Measurements from ENCODE around the gene CRELD2. TPM values are rescaled to one million over a fixed set of nuclear protein-coding genes. Genes with fewer than 3 reads are reported as not detected.
A peak's percentile ranks its signal among the peaks of the same experiment; 100 is the strongest.

Gene CRELD2
- total RNA-seq, 3 donors from 2014 or later (not counting 1 experiment from before 2014, with no cell fraction given) = 45.1 to 69.8 (median 48.5) TPM

- no peak for TF ChIP-seq CTCF (IDR thresholded peaks at IDR 0.05)
- no peak overlapping the region for H3K4me3 ChIP-seq (ENCODE audit: low read length)
- Mint-ChIP-seq H3K27ac (no peak overlapping the region), H3K9me3 (peaks cover under 1 to 2% of the 10 kb centered on the region in 2 donors), H3K4me3 (no peak overlapping the region), H3K4me1 (peaks cover 6 to 24% of the 10 kb centered on the region in 2 donors), H3K36me3 (peaks cover 6% of the 10 kb centered on the region), H3K27me3 (ENCODE audit: low read depth in 2 of 2) (no peaks in the 10 kb centered on the region)
- H3K36me3 ChIP-seq (ENCODE audit: control insufficient read depth, insufficient read depth, low read length) = peaks cover 23% of the 10 kb centered on the region
- 43% methylated on average over 4 of the region's 6 CpGs for WGBS (ENCODE audit: insufficient coverage)
- H3K4me1 ChIP-seq (ENCODE audit: control insufficient read depth, insufficient read depth, low read length) = peaks cover 5% of the 10 kb centered on the region
- H3K27me3 ChIP-seq (ENCODE audit: control insufficient read depth, insufficient read depth, low read length) = no peaks in the 10 kb centered on the region
- H3K27ac ChIP-seq (ENCODE audit: low read length) = no peak overlapping the region
- peak; percentile 52 to 72 (median 58) for ATAC-seq
- DNase-seq = no peak
- no peaks in the 10 kb centered on the region for H3K9me3 ChIP-seq (ENCODE audit: control insufficient read depth, insufficient read depth, low read length)
- intact Hi-C loops (cut with micrococcal nuclease) = no loop called here
Measured at GRCh38 chr22:49899530-49899929, 18.9 kb upstream of the CRELD2 start.

GRCh38 chr22:49900441-49901230 lies 17.8 kb upstream of the CRELD2 start:
- Mint-ChIP-seq H3K27ac (no peak overlapping the region), H3K4me3 (no peak overlapping the region), H3K36me3 (peaks cover 6% of the 10 kb centered on the region)

GRCh38 chr22:49901457-49901856 lies 17.0 kb upstream of the CRELD2 start:
- Histone ChIP-seq H3K27me3 (ENCODE audit: control insufficient read depth, insufficient read depth, low read length) (no peaks in the 10 kb centered on the region), H3K36me3 (ENCODE audit: control insufficient read depth, insufficient read depth, low read length) (peaks cover 27% of the 10 kb centered on the region), H3K27ac (ENCODE audit: low read length) (no peak overlapping the region), H3K4me1 (ENCODE audit: control insufficient read depth, insufficient read depth, low read length) (peaks cover 5% of the 10 kb centered on the region), H3K9me3 (ENCODE audit: control insufficient read depth, insufficient read depth, low read length) (no peaks in the 10 kb centered on the region), H3K4me3 (ENCODE audit: low read length) (no peak overlapping the region)
- no peak overlapping the region for H3K27ac Mint-ChIP-seq
- H3K36me3 Mint-ChIP-seq = peaks cover 6% of the 10 kb centered on the region
- 97% methylated on average over 11 of the region's 11 CpGs for WGBS (ENCODE audit: insufficient coverage)
- peaks cover 0 to 2% of the 10 kb centered on the region in 2 donors for H3K9me3 Mint-ChIP-seq
- no peak for ATAC-seq
- no peaks in the 10 kb centered on the region for H3K27me3 Mint-ChIP-seq (ENCODE audit: low read depth in 2 of 2)
- TF ChIP-seq CTCF (IDR thresholded peaks at IDR 0.05) = no peak
- H3K4me3 Mint-ChIP-seq = no peak overlapping the region
- H3K4me1 Mint-ChIP-seq = peaks cover 12 to 22% of the 10 kb centered on the region in 2 donors
- intact Hi-C loops (cut with micrococcal nuclease) = no loop called here
- no peak for DNase-seq

More at GRCh38 chr22:49900441-49901230, 17.8 kb upstream of the CRELD2 start:
- Mint-ChIP-seq H3K4me1 (peaks cover 10 to 22% of the 10 kb centered on the region in 2 donors), H3K9me3 (peaks cover 0 to 2% of the 10 kb centered on the region in 2 donors), H3K27me3 (ENCODE audit: low read depth in 2 of 2) (no peaks in the 10 kb centered on the region)
- DNase-seq (no peak), ATAC-seq (no peak)
- no peak overlapping the region for H3K4me3 ChIP-seq (ENCODE audit: low read length)
- TF ChIP-seq CTCF (IDR thresholded peaks at IDR 0.05) = no peak
- H3K27me3 ChIP-seq (ENCODE audit: control insufficient read depth, insufficient read depth, low read length) = no peaks in the 10 kb centered on the region
- no peak overlapping the region for H3K27ac ChIP-seq (ENCODE audit: low read length)
- H3K36me3 ChIP-seq (ENCODE audit: control insufficient read depth, insufficient read depth, low read length) = peaks cover 24% of the 10 kb centered on the region
- 96% methylated on average over 30 of the region's 30 CpGs for WGBS (ENCODE audit: insufficient coverage)
- intact Hi-C loops (cut with micrococcal nuclease) = no loop called here
- H3K4me1 ChIP-seq (ENCODE audit: control insufficient read depth, insufficient read depth, low read length) = peaks cover 5% of the 10 kb centered on the region
- no peaks in the 10 kb centered on the region for H3K9me3 ChIP-seq (ENCODE audit: control insufficient read depth, insufficient read depth, low read length)

All from natural killer cell (primary cell).